MM.1S (cell line): ENCODE results near the gene SLC35F3.

Experiments
- DNase-seq: peaks from one replicate; pipeline ENCODE4 v3.0.0-alpha.2; 2015
- H2AFZ ChIP-seq: fragments of 300-600 bp; sonication (generic); 2 replicates; pipeline ENCODE4 v1.6.0; 2016; ENCODE audit warnings: antibody characterized with exemption, low read length
- H3F3A ChIP-seq: fragments of 300-600 bp; sonication (generic); 2 replicates; pipeline ENCODE4 v1.6.1; 2016; ENCODE audit warnings: mild to moderate bottlenecking, antibody characterized with exemption, low read length, moderate library complexity, mixed read lengths; ENCODE audit not compliant: insufficient read depth
- H3K27ac ChIP-seq: fragments of 300-600 bp; sonication (generic); 2 replicates; pipeline ENCODE4 v1.5.1; 2016; ENCODE audit warnings: mild to moderate bottlenecking, low read length
- H3K27me3 ChIP-seq: fragments of 300-600 bp; sonication (generic); replicated peaks from 2 replicates; pipeline ENCODE4 v1.6.0; 2016; ENCODE audit warnings: low read length; ENCODE audit not compliant: insufficient read depth
- H3K36me3 ChIP-seq: fragments of 300-600 bp; sonication (generic); replicated peaks from 2 replicates; pipeline ENCODE4 v1.6.1; 2016; ENCODE audit warnings: mild to moderate bottlenecking, low read length, mixed read lengths; ENCODE audit not compliant: insufficient read depth
- H3K4me1 ChIP-seq: fragments of 300-600 bp; sonication (generic); 2 replicates; pipeline ENCODE4 v1.6.1; 2016; ENCODE audit warnings: low read length, mixed read lengths
- H3K4me2 ChIP-seq: fragments of 300-600 bp; sonication (generic); 2 replicates; pipeline ENCODE4 v1.6.0; 2016; ENCODE audit warnings: low read depth, low read length
- H3K4me3 ChIP-seq: fragments of 300-600 bp; sonication (generic); 2 replicates; pipeline ENCODE4 v1.5.1; 2016; ENCODE audit warnings: low read length, mixed read lengths
- H3K79me2 ChIP-seq: fragments of 300-600 bp; sonication (generic); 2 replicates; pipeline ENCODE4 v1.6.1; 2016; ENCODE audit warnings: mixed run types, low read length, mixed read lengths
- H3K9ac ChIP-seq: fragments of 300-600 bp; sonication (generic); 2 replicates; pipeline ENCODE4 v1.6.1; 2016; ENCODE audit warnings: low read length, mixed read lengths
- H3K9me2 ChIP-seq: fragments of 300-600 bp; sonication (generic); replicated peaks from 2 replicates; pipeline ENCODE4 v1.6.1; 2016; ENCODE audit warnings: mild to moderate bottlenecking, low read length, mixed read lengths; ENCODE audit not compliant: insufficient read depth
- H3K9me3 ChIP-seq: fragments of 300-600 bp; sonication (generic); replicated peaks from 2 replicates; pipeline ENCODE4 v1.6.1; 2016; ENCODE audit warnings: mild to moderate bottlenecking, low read length, mixed read lengths; ENCODE audit not compliant: insufficient read depth
- H4K20me1 ChIP-seq: fragments of 300-600 bp; sonication (generic); 2 replicates; pipeline ENCODE4 v1.6.1; 2016; ENCODE audit warnings: mild to moderate bottlenecking, low read length, moderate library complexity, mixed read lengths; ENCODE audit not compliant: insufficient read depth
- EZH2 ChIP-seq: fragments of 300-600 bp; sonication (generic); optimal IDR thresholded peaks from 2 replicates; pipeline ENCODE3; 2017; ENCODE audit warnings: low read depth, mild to moderate bottlenecking, antibody characterized with exemption, low read length, mixed read lengths
- EZH2phosphoT487 ChIP-seq: fragments of 300-600 bp; sonication (generic); IDR thresholded peaks from 2 replicates; pipeline ENCODE4 v1.6.1; 2018; ENCODE audit warnings: antibody characterized with exemption, low read length
- TF ChIP-seq, protein P1 (sequence below): fragments of 300-600 bp; sonication (generic); IDR thresholded peaks from 2 replicates; pipeline ENCODE4 v1.5.1; 2016; ENCODE audit warnings: antibody characterized with exemption, low read length, mixed read lengths

Gene SLC35F3

DNA sequence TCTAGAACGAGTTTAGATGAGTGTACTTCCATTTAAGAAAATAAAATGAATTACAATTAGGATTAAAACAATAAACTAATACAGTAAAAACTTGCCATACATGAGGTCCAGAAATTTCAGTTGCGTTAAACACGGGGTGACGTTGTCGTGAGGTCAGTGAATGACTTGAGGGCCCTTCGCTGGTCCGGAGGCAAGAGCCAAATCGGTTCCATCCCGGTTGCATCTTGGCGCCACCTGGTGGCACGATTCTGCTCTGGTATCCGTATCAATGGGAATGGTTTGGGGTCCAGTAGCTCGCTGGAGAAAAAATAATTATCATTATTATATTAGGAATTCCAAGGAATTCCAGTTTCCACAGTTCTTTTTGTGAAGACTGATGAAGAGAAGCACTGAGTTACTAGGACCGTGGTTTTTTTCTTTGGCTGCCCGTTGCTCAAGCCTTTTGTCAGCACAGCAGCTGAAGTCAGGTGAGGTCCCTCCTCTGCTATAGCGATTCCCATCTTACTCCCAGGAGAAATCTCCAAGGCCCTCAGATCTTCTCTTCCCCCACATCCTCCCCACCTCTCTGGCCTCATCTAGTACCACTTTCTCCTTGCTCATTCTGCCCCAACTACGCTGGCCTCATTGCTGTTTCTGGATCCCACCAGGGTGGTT is 161.4 kb downstream of the SLC35F3 start:
- DNase-seq: peak; percentile 73
- H3K27ac ChIP-seq: no peak overlapping the region
- no peaks in the 10 kb centered on the region for H3K27me3 ChIP-seq
- no peaks in the 10 kb centered on the region for H3K9me2 ChIP-seq
- H3K79me2 ChIP-seq: no peaks in the 10 kb centered on the region
- H2AFZ ChIP-seq: no peak overlapping the region
- H3K4me3 ChIP-seq: no peak overlapping the region
- H3K9me3 ChIP-seq: no peaks in the 10 kb centered on the region
- no peaks in the 10 kb centered on the region for H3F3A ChIP-seq
- H3K36me3 ChIP-seq: no peaks in the 10 kb centered on the region
- TF ChIP-seq, protein P1, sequence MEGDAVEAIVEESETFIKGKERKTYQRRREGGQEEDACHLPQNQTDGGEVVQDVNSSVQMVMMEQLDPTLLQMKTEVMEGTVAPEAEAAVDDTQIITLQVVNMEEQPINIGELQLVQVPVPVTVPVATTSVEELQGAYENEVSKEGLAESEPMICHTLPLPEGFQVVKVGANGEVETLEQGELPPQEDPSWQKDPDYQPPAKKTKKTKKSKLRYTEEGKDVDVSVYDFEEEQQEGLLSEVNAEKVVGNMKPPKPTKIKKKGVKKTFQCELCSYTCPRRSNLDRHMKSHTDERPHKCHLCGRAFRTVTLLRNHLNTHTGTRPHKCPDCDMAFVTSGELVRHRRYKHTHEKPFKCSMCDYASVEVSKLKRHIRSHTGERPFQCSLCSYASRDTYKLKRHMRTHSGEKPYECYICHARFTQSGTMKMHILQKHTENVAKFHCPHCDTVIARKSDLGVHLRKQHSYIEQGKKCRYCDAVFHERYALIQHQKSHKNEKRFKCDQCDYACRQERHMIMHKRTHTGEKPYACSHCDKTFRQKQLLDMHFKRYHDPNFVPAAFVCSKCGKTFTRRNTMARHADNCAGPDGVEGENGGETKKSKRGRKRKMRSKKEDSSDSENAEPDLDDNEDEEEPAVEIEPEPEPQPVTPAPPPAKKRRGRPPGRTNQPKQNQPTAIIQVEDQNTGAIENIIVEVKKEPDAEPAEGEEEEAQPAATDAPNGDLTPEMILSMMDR: peak; percentile 89
- no peak for TF ChIP-seq EZH2
- TF ChIP-seq EZH2phosphoT487: no peak
- H3K4me2 ChIP-seq: no peak overlapping the region
- no peak overlapping the region for H3K9ac ChIP-seq
- H3K4me1 ChIP-seq: no peaks in the 10 kb centered on the region; the same call in 1 of the 2 replicates
- no peaks in the 10 kb centered on the region for H4K20me1 ChIP-seq

DNA sequence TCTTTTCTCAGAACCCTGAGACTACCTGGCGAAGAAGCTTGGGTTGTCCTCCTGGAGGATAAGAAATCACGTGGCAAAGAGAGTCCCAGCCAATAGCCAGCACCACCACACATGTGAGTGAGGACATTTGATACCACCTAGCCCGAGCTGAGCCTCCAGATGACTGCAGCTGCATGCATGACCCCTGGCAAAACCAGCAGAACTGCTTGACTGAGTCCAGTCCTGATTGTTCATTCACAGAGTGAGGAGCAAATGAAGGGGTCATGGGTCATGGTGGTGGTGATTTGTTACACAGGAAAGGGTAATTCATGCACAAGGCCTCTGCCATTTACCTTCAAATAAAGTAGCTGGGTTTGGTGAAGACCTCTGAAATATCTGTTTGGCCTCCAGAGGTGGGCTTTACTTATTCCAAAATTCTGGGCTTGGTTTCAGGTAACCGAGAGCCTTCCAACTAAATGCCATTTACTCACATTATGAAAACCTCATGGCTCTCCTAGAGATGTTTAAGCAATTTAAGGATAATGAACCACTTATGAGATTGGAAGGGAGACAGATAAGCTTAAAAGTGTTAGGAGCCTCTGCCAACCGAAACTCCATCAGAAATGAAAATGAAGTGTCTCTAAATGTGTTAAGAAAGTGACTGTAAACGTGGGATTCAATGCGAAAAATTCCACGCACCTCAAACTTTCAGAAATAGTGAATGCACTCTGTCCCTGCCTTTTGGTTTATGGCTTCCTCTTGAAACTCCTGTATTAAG is 163.3 kb downstream of the SLC35F3 start:
- H2AFZ ChIP-seq: no peak overlapping the region
- no peak overlapping the region for H3K9ac ChIP-seq
- H3F3A ChIP-seq: no peaks in the 10 kb centered on the region
- H3K9me3 ChIP-seq: no peaks in the 10 kb centered on the region
- H3K27me3 ChIP-seq: no peaks in the 10 kb centered on the region
- H3K79me2 ChIP-seq: no peaks in the 10 kb centered on the region
- no peaks in the 10 kb centered on the region for H3K9me2 ChIP-seq
- H3K36me3 ChIP-seq: no peaks in the 10 kb centered on the region
- no peak for DNase-seq
- no peak overlapping the region for H3K27ac ChIP-seq
- no peak overlapping the region for H3K4me2 ChIP-seq
- H3K4me1 ChIP-seq: no peaks in the 10 kb centered on the region
- no peaks in the 10 kb centered on the region for H4K20me1 ChIP-seq
- no peak overlapping the region for H3K4me3 ChIP-seq
- TF ChIP-seq EZH2: no peak
- TF ChIP-seq, protein P1: no peak
- no peak for TF ChIP-seq EZH2phosphoT487

DNA sequence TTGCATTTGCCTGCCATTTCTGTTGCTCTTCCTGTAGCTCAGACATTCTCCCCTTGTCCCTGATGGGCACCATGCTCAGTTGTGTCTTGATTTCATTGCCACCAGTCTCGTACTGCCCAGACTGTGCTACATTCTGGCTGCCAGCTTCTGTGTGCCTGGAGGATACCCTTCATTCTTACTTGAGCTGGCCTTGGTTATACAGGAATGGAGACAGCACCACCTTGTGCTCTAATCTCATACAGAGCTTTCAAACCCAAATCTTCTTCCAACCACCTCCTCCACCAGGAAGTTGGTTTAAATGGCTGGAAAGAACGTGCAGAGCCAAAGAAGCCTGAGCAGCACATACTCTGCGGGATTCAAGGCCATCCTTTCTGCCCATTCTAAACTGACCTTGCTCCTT is 165.3 kb downstream of the SLC35F3 start:
- DNase-seq: no peak
- TF ChIP-seq EZH2phosphoT487: no peak
- TF ChIP-seq, protein P1: 0 out of 2 replicates have a peak, but pooled peaks have one; percentile 24
- TF ChIP-seq EZH2: no peak
- H3K9me2 ChIP-seq: no peaks in the 10 kb centered on the region

More for the DNA sequence above, 165.3 kb downstream of the SLC35F3 start:
- H3K4me2 ChIP-seq: no peak overlapping the region
- no peaks in the 10 kb centered on the region for H3K27me3 ChIP-seq
- H3K9ac ChIP-seq: no peak overlapping the region
- H3K4me3 ChIP-seq: no peak overlapping the region
- no peaks in the 10 kb centered on the region for H4K20me1 ChIP-seq
- H3K36me3 ChIP-seq: no peaks in the 10 kb centered on the region
- no peaks in the 10 kb centered on the region for H3K79me2 ChIP-seq
- no peak overlapping the region for H2AFZ ChIP-seq
- H3K27ac ChIP-seq: no peak overlapping the region
- no peaks in the 10 kb centered on the region for H3K4me1 ChIP-seq
- no peaks in the 10 kb centered on the region for H3K9me3 ChIP-seq
- no peaks in the 10 kb centered on the region for H3F3A ChIP-seq
